Neural progenitor cell (in vitro differentiated cells): ENCODE results near the gene SPATA25. TPM values are rescaled to one million over a fixed set of nuclear protein-coding genes. Genes with fewer than 3 reads are reported as not detected.

Source experiments
- DNase-seq: peaks from one replicate; pipeline ENCODE4 v3.0.0-alpha.2; 2016; ENCODE audit warnings: low spot score
- H2AFZ ChIP-seq: fragments of 200-600 bp; sonication (generic); replicated peaks from 2 replicates; pipeline ENCODE4 v1.6.1; 2016; ENCODE audit warnings: antibody characterized with exemption
- H3F3A ChIP-seq: fragments of 200-600 bp; sonication (generic); 2 replicates; pipeline ENCODE4 v1.6.1; 2016; ENCODE audit warnings: antibody characterized with exemption, low read depth
- H3K27ac ChIP-seq: fragments of 200-600 bp; sonication (generic); 2 replicates; pipeline ENCODE4 v1.5.1; 2016; ENCODE audit warnings: mild to moderate bottlenecking
- H3K27me3 ChIP-seq: fragments of 200-600 bp; sonication (generic); 2 replicates; pipeline ENCODE4 v1.6.1; 2016; ENCODE audit warnings: mild to moderate bottlenecking, moderate library complexity
- H3K36me3 ChIP-seq: fragments of 200-600 bp; sonication (generic); 2 replicates; pipeline ENCODE4 v1.5.1; 2016
- H3K4me1 ChIP-seq: fragments of 200-600 bp; sonication (generic); 2 replicates; pipeline ENCODE4 v1.6.1; 2016; ENCODE audit warnings: mixed run types
- H3K4me2 ChIP-seq: fragments of 200-600 bp; sonication (generic); 2 replicates; pipeline ENCODE4 v1.6.1; 2016
- H3K4me3 ChIP-seq: fragments of 200-600 bp; sonication (generic); 2 replicates; pipeline ENCODE4 v1.5.1; 2016
- H3K79me2 ChIP-seq: fragments of 200-600 bp; sonication (generic); 2 replicates; pipeline ENCODE4 v1.6.1; 2016; ENCODE audit warnings: low read depth
- H3K9ac ChIP-seq: fragments of 200-600 bp; sonication (generic); 2 replicates; pipeline ENCODE4 v1.6.1; 2016
- H3K9me3 ChIP-seq: fragments of 200-600 bp; sonication (generic); 2 replicates; pipeline ENCODE4 v1.5.1; 2016; ENCODE audit warnings: low read depth
- H4K20me1 ChIP-seq: fragments of 200-600 bp; sonication (generic); 2 replicates; pipeline ENCODE4 v1.6.1; 2016; ENCODE audit warnings: low read depth
- H3K27ac Mint-ChIP-seq: 3 replicates; pipeline ENCODE4 v1.8.0; 2021; ENCODE audit warnings: mixed read lengths
- H3K27me3 Mint-ChIP-seq: 2 replicates; pipeline ENCODE4 v1.8.0; 2022; ENCODE audit warnings: low read depth, mild to moderate bottlenecking, inconsistent platforms, moderate library complexity, mixed read lengths; ENCODE audit not compliant: insufficient read depth
- H3K36me3 Mint-ChIP-seq: 3 replicates; pipeline ENCODE4 v1.8.0; 2021; ENCODE audit warnings: mixed read lengths
- H3K4me1 Mint-ChIP-seq: 3 replicates; pipeline ENCODE4 v1.8.0; 2021; ENCODE audit warnings: mixed read lengths
- H3K4me3 Mint-ChIP-seq: 3 replicates; pipeline ENCODE4 v1.8.0; 2021; ENCODE audit warnings: mild to moderate bottlenecking, moderate library complexity, mixed read lengths
- H3K9me3 Mint-ChIP-seq: 3 replicates; pipeline ENCODE4 v1.8.0; 2020; ENCODE audit warnings: mixed read lengths
- CTCF ChIP-seq: fragments of 200-600 bp; sonication (generic); IDR thresholded peaks from 2 replicates; pipeline ENCODE4 v1.5.1; 2017; ENCODE audit warnings: antibody characterized with exemption, mild to moderate bottlenecking
- EZH2 ChIP-seq: fragments of 200-600 bp; sonication (generic); IDR thresholded peaks from 2 replicates; pipeline ENCODE4 v1.6.1; 2017; ENCODE audit warnings: antibody characterized with exemption, mild to moderate bottlenecking, moderate library complexity
- EZH2phosphoT487 ChIP-seq: fragments of 200-600 bp; sonication (generic); IDR thresholded peaks from 2 replicates; pipeline ENCODE4 v1.6.1; 2017; ENCODE audit warnings: antibody characterized with exemption
- total RNA-seq: library from RNA; depleted of rRNA; stranded (reverse); fragments of >200 nt; gene quantifications from 2 replicates; pipeline ENCODE4 v1.2.3, GENCODE V29; 2015; ENCODE audit warnings: low replicate concordance

SPATA25 gene
- total RNA-seq, 1 donor from 2014 or later, result 0.54 TPM

- H3K4me1 Mint-ChIP-seq, result peaks cover 18% of the 10 kb centered on the region
- no peaks in the 10 kb centered on the region for H3K9me3 Mint-ChIP-seq
- Histone ChIP-seq H3K9me3 (no peaks in the 10 kb centered on the region), H2AFZ (no peak overlapping the region), H4K20me1 (no peaks in the 10 kb centered on the region), H3K4me3 (no peak overlapping the region), H3K4me1 (no peaks in the 10 kb centered on the region), H3K79me2 (no peaks in the 10 kb centered on the region), H3K4me2 (no peak overlapping the region), H3K27me3 (no peaks in the 10 kb centered on the region), H3K9ac (no peak overlapping the region), H3F3A (no peaks in the 10 kb centered on the region), H3K36me3 (no peaks in the 10 kb centered on the region), H3K27ac (no peak overlapping the region)
- no peak for TF ChIP-seq EZH2phosphoT487
- TF ChIP-seq CTCF, result no peak
- TF ChIP-seq EZH2, result no peak
- peaks cover 12% of the 10 kb centered on the region for H3K36me3 Mint-ChIP-seq
- H3K27me3 Mint-ChIP-seq, result peaks cover 10% of the 10 kb centered on the region
- no peak overlapping the region for H3K27ac Mint-ChIP-seq
- H3K4me3 Mint-ChIP-seq, result no peak overlapping the region
- DNase-seq, result no peak
Observed at GRCh38 chr20:45897289-45897688, 9.9 kb upstream of the SPATA25 start.

GRCh38 chr20:45896641-45897161 is 9.3 kb upstream of the SPATA25 start:
- Histone ChIP-seq H3F3A (no peaks in the 10 kb centered on the region), H3K27me3 (no peaks in the 10 kb centered on the region), H3K36me3 (no peaks in the 10 kb centered on the region), H4K20me1 (no peaks in the 10 kb centered on the region), H3K79me2 (no peaks in the 10 kb centered on the region), H3K4me2 (no peak overlapping the region), H3K27ac (no peak overlapping the region), H3K4me1 (peaks cover 3% of the 10 kb centered on the region), H3K9me3 (no peaks in the 10 kb centered on the region), H3K9ac (no peak overlapping the region), H3K4me3 (no peak overlapping the region), H2AFZ (no peak overlapping the region)
- H3K36me3 Mint-ChIP-seq, result peaks cover 12% of the 10 kb centered on the region
- peaks cover 10% of the 10 kb centered on the region for H3K27me3 Mint-ChIP-seq
- no peak for TF ChIP-seq EZH2
- no peak for TF ChIP-seq EZH2phosphoT487
- no peak for TF ChIP-seq CTCF
- no peak overlapping the region for H3K27ac Mint-ChIP-seq
- peaks cover 22% of the 10 kb centered on the region for H3K4me1 Mint-ChIP-seq
- H3K9me3 Mint-ChIP-seq, result no peaks in the 10 kb centered on the region
- no peak overlapping the region for H3K4me3 Mint-ChIP-seq
- DNase-seq, result no peak

- Mint-ChIP-seq H3K4me1 (peaks cover 29% of the 10 kb centered on the region), H3K36me3 (peaks cover 12% of the 10 kb centered on the region), H3K9me3 (no peaks in the 10 kb centered on the region), H3K27me3 (peaks cover 10% of the 10 kb centered on the region), H3K27ac (no peak overlapping the region), H3K4me3 (no peak overlapping the region)
- Histone ChIP-seq H2AFZ (no peak overlapping the region), H3K9ac (no peak overlapping the region), H3K27ac (no peak overlapping the region), H3K36me3 (no peaks in the 10 kb centered on the region), H3K4me1 (peaks cover 10% of the 10 kb centered on the region), H3K4me2 (no peak overlapping the region), H3K4me3 (no peak overlapping the region), H3F3A (peaks cover 2% of the 10 kb centered on the region), H3K9me3 (no peaks in the 10 kb centered on the region), H3K27me3 (peaks cover 9% of the 10 kb centered on the region), H4K20me1 (no peaks in the 10 kb centered on the region), H3K79me2 (no peaks in the 10 kb centered on the region)
- DNase-seq, result no peak
- TF ChIP-seq EZH2phosphoT487 (no peak), EZH2 (no peak), CTCF (no peak)
Observed at GRCh38 chr20:45894797-45895196, 7.4 kb upstream of the SPATA25 start.
